ENCODE measurements around the gene FBXL5. TPM values are rescaled to one million over a fixed set of nuclear protein-coding genes. Genes with fewer than 3 reads are reported as not detected.

Gene FBXL5
- total and polyA plus RNA-seq, 9 of the 15 experiments (the other 6 are each of a cell fraction or from before 2014, with no cell fraction given), result 6.0 to 35.2 (median 22.1) TPM

DNA sequence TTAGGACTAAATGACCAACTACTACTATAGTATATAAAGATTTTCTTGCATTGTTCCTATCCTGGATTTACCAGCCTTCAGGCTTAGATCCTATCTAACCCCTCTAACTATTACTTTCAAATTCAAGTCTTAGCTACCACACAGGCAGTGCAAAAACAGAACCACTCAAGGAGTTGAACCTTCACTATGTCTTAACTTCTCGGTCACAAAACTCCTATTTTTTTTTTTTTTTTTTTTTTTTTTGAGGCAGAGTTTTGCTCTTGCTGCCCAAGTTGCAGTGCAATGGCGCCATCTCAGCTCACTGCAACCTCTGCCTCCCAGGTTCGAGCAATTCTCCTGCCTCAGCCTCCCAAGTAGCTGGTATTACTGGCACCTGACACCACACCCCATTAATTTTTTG, 20.2 kb upstream of the FBXL5 start:
- no peak overlapping the region for H3K27ac ChIP-seq (ENCODE audit: extremely low read depth, low read depth, low read length)
- no peaks in the 10 kb centered on the region for H4K20me1 ChIP-seq (replicated peaks; ENCODE audit: control insufficient read depth, insufficient read depth, low read length)
- POLR2A ChIA-PET, result interaction anchor here (1.2 to 2.3 kb wide), 2 partner anchors 12 to 19 kb away, joined by 3 to 8 read pairs; no protein-coding TSS in a partner anchor
- DNase-seq (ENCODE audit: extremely low read depth in 1 of 4, low spot score in 3 of 4) (no peak), FAIRE-seq (no peak), ATAC-seq (no peak)
- no peaks in the 10 kb centered on the region for H3K27me3 ChIP-seq (ENCODE audit: control insufficient read depth in 2 of 2, insufficient read depth in 2 of 2, low read length in 2 of 2)
- H3K9me3 ChIP-seq (replicated peaks; ENCODE audit: control insufficient read depth, insufficient read depth, low read depth, low read length), result no peaks in the 10 kb centered on the region
- no peak overlapping the region for H2AFZ ChIP-seq (ENCODE audit: low read depth, low read length)
- H3K4me3 ChIP-seq, result no peak overlapping the region
- CTCF ChIA-PET (ENCODE audit: low intra/inter-chr PET ratio), result no interaction called here
- no peaks in the 10 kb centered on the region for H3K9me1 ChIP-seq (ENCODE audit: control insufficient read depth, insufficient read depth, low read length)
- peaks cover 67% of the 10 kb centered on the region for H3K79me2 ChIP-seq (ENCODE audit: control insufficient read depth, insufficient read depth, low read length)
- peaks cover 0 to 16% of the 10 kb centered on the region in 2 experiments; a peak in 3 of 5 replicates for H3K4me1 ChIP-seq (replicated peaks in 1 of 2; ENCODE audit: control insufficient read depth in 2 of 2, insufficient read depth in 2 of 2, low read length in 2 of 2)
- BruUV-seq (replicated peaks), result no TSS peak
- H3K9ac ChIP-seq (ENCODE audit: insufficient read depth in 1 of 2, low read depth in 2 of 2, low read length in 2 of 2), result no peak overlapping the region
- no peak overlapping the region for H3K4me2 ChIP-seq (ENCODE audit: insufficient read depth, low read length)
- peaks cover 7% of the 10 kb centered on the region; the same call in 2 of the 3 replicates for H3K36me3 ChIP-seq (ENCODE audit: control insufficient read depth, insufficient read depth, low read length)
- in situ Hi-C loops (cut with MboI), result no loop called here
- intact Hi-C loops (cut with micrococcal nuclease), result no loop called here
- TF ChIP-seq ZNF384 (IDR thresholded peaks at IDR 0.05; ENCODE audit: low read depth, low read length), result peak; percentile 43; the same call in 1 of the 2 replicates
- TF ChIP-seq, protein P1, sequence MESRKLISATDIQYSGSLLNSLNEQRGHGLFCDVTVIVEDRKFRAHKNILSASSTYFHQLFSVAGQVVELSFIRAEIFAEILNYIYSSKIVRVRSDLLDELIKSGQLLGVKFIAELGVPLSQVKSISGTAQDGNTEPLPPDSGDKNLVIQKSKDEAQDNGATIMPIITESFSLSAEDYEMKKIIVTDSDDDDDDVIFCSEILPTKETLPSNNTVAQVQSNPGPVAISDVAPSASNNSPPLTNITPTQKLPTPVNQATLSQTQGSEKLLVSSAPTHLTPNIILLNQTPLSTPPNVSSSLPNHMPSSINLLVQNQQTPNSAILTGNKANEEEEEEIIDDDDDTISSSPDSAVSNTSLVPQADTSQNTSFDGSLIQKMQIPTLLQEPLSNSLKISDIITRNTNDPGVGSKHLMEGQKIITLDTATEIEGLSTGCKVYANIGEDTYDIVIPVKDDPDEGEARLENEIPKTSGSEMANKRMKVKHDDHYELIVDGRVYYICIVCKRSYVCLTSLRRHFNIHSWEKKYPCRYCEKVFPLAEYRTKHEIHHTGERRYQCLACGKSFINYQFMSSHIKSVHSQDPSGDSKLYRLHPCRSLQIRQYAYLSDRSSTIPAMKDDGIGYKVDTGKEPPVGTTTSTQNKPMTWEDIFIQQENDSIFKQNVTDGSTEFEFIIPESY (CRISPR knock-in tag; IDR thresholded peaks at IDR 0.05), result peak; percentile 63
- no peak for TF ChIP-seq NFYB (IDR thresholded peaks at IDR 0.05; ENCODE audit: extremely low read depth, insufficient read length)
- 83% methylated on average over 2 of the region's 3 CpGs for WGBS (ENCODE audit: insufficient coverage, low coverage, missing lambda C conversion rate)
